ENCODE results near the gene TTF2.
A peak's percentile ranks its signal among the peaks of the same experiment; 100 is the strongest.

GRCh38 chr1:117060441-117061317 lies 553 bp downstream of the TTF2 start:
- TF ChIP-seq EP300 (IDR thresholded peaks at IDR 0.05; ENCODE audit: borderline replicate concordance) (no peak), YY1 (IDR thresholded peaks at IDR 0.05; ENCODE audit: low read depth) (no peak), REST (IDR thresholded peaks at IDR 0.05; ENCODE audit: low read depth) (no peak), TCF12 (IDR thresholded peaks at IDR 0.05; ENCODE audit: low read depth) (no peak), CEBPB (IDR thresholded peaks at IDR 0.05) (no peak), TEAD4 (IDR thresholded peaks at IDR 0.05) (no peak), RAD21 (IDR thresholded peaks at IDR 0.05; ENCODE audit: low read depth) (no peak), MAX (IDR thresholded peaks at IDR 0.05) (peak; percentile 85), CREB1 (IDR thresholded peaks at IDR 0.05; ENCODE audit: low read depth) (no peak), TAF1 (IDR thresholded peaks at IDR 0.05; ENCODE audit: low read depth) (no peak), FOXM1 (IDR thresholded peaks at IDR 0.05; ENCODE audit: borderline replicate concordance, low read depth) (no peak), USF1 (IDR thresholded peaks at IDR 0.05) (no peak), NFIC (IDR thresholded peaks at IDR 0.05) (no peak), ZBTB7A (IDR thresholded peaks at IDR 0.05; ENCODE audit: low read depth) (no peak)
